K562 (cell line): Measurements from ENCODE around the gene DYRK1A. TPM values are rescaled to one million over a fixed set of nuclear protein-coding genes. Genes with fewer than 3 reads are reported as not detected.
A peak's percentile ranks its signal among the peaks of the same experiment; 100 is the strongest.

ENCODE experiments used
- ATF1 ChIP-seq, 2 experiments: fragments of 450-650 bp in 1 of 2; IDR thresholded peaks; 2 replicates each; pipeline ENCODE4 v1.6.1; 2016; ENCODE audit warnings: missing compliant biosample characterization in 1 of 2, missing genetic modification characterization in 1 of 2
- CREM ChIP-seq: IDR thresholded peaks from 2 replicates; pipeline ENCODE4 v1.6.1; 2014; ENCODE audit warnings: antibody characterized with exemption, low read depth
- EP300 ChIP-seq: IDR thresholded peaks from 2 replicates; pipeline ENCODE4 v1.6.1; 2012; ENCODE audit warnings: low read length, improper control_type of control experiment
- HOXB6 ChIP-seq: fragments of 250-450 bp; sonication (Bioruptor Pico); IDR thresholded peaks from 2 replicates; pipeline ENCODE4 v1.5.1; 2022; ENCODE audit warnings: mild to moderate bottlenecking, borderline replicate concordance
- MYC ChIP-seq, 2 experiments: fragments of 250-450 bp in 1 of 2; sonication (Bioruptor Pico) in 1 of 2; IDR thresholded peaks; 2 replicates each; pipeline versions ENCODE4 v1.5.1 to v1.6.1; 2012 to 2021; ENCODE audit warnings: low read depth in 2 of 2, borderline replicate concordance in 1 of 2, improper control_type of control experiment in 1 of 2, low read length in 1 of 2, mild to moderate bottlenecking in 1 of 2, moderate library complexity in 1 of 2
- NCOA6 ChIP-seq: fragments of 450-650 bp; IDR thresholded peaks from 2 replicates; pipeline ENCODE4 v1.6.1; 2017; ENCODE audit warnings: mild to moderate bottlenecking
- PCBP2 ChIP-seq: fragments of 200-400 bp; formaldehyde crosslinking; IDR thresholded peaks from 2 replicates; pipeline ENCODE4 v1.6.1; 2018; ENCODE audit warnings: low read length, low read depth, mild to moderate bottlenecking, moderate library complexity; ENCODE audit not compliant: poor library complexity, severe bottlenecking
- PHF21A ChIP-seq: fragments of 450-650 bp; IDR thresholded peaks from 2 replicates; pipeline ENCODE4 v1.6.1; 2017; ENCODE audit warnings: low read depth, borderline replicate concordance
- PRPF4 ChIP-seq: fragments of 200-400 bp; formaldehyde crosslinking; IDR thresholded peaks from one replicate; pipeline ENCODE4 v1.6.1; 2017; ENCODE audit warnings: low read length, low read depth, mild to moderate bottlenecking; ENCODE audit not compliant: insufficient read depth, poor library complexity, severe bottlenecking
- RNF2 ChIP-seq: sonication (generic); IDR thresholded peaks from 2 replicates; pipeline ENCODE4 v1.6.1; 2016
- SNIP1 ChIP-seq: fragments of 450-650 bp; IDR thresholded peaks from 2 replicates; pipeline ENCODE4 v1.7.1; 2017; ENCODE audit warnings: low read depth, mild to moderate bottlenecking
- TCFL5 ChIP-seq: fragments of 250-450 bp; sonication (Bioruptor Pico); conservative IDR thresholded peaks from 2 replicates; pipeline ENCODE4 v1.6.1; 2021; ENCODE audit warnings: mild to moderate bottlenecking, moderate library complexity, matching md5 sums
- THRAP3 ChIP-seq: fragments of 450-650 bp; IDR thresholded peaks from 2 replicates; pipeline ENCODE4 v1.6.1; 2016; ENCODE audit warnings: mild to moderate bottlenecking, inconsistent platforms, borderline replicate concordance
- XRCC5 ChIP-seq: fragments of 200-400 bp; formaldehyde crosslinking; IDR thresholded peaks from 2 replicates; pipeline ENCODE4 v1.6.1; 2017; ENCODE audit warnings: low read depth, mild to moderate bottlenecking, low read length
- ZNF121 ChIP-seq: sonication (generic); formaldehyde crosslinking; conservative IDR thresholded peaks from 2 replicates; pipeline ENCODE4 v1.8.0; 2022; ENCODE audit warnings: missing genetic modification reagents
- ZNF609 ChIP-seq: sonication (generic); formaldehyde crosslinking; IDR thresholded peaks from 2 replicates; pipeline ENCODE4 v1.8.1; 2023; ENCODE audit warnings: missing genetic modification reagents, mild to moderate bottlenecking, borderline replicate concordance
- polyA plus RNA-seq, 8 experiments: library from polyadenylated mRNA; depleted of rRNA in 4 of 8; stranded (reverse) in 5 of 8; unstranded in 3 of 8; fragments of >200 nt; fragmentation: Nextera tagmentation in 2 of 8; fragmentation: Illumina TruSeq in 1 of 8; extraction: Ambion mirVana in 2 of 8; extraction: Trizol in 1 of 8; gene quantifications; 2 replicates each; pipeline versions ENCODE4 v1.2.1 to v1.2.3, GENCODE V29; 2011 to 2014; ENCODE audit warnings: inconsistent platforms in 1 of 8, missing spikeins in 1 of 8
- total RNA-seq, 7 experiments: library from RNA; depleted of rRNA in 6 of 7; stranded (reverse); fragments of >200 nt in 6 of 7; fragmentation: Illumina TruSeq in 2 of 7; extraction: Trizol in 2 of 7; gene quantifications; 2 replicates each; pipeline versions ENCODE4 v1.2.1 to v1.2.3, GENCODE V29; 2011 to 2021; ENCODE audit warnings: low replicate concordance in 1 of 7
- TF ChIP-seq, protein P1 (sequence below): fragments of 450-650 bp; IDR thresholded peaks from 2 replicates; pipeline ENCODE4 v1.6.1; 2014; ENCODE audit warnings: low read depth, mild to moderate bottlenecking, moderate library complexity, borderline replicate concordance
- TF ChIP-seq, protein P2 (sequence below): fragments of 450-650 bp; IDR thresholded peaks from 2 replicates; pipeline ENCODE4 v1.6.1; 2018; ENCODE audit not compliant: partially characterized antibody

DYRK1A gene
- total and polyA plus RNA-seq, 9 of the 15 experiments (the other 6 are each of a cell fraction or from before 2014, with no cell fraction given), result 3.7 to 64.8 (median 42.3) TPM

- TF ChIP-seq HOXB6 (CRISPR knock-in tag) (no peak), PRPF4 (no peak), XRCC5 (peak; percentile 65; the same call in 1 of the 2 replicates), SNIP1 (no peak), NCOA6 (no peak), MYC (IDR thresholded peaks at IDR 0.05; ENCODE audit: low read depth, low read length) (no peak; the same call in 1 of the 2 replicates), MYC (CRISPR knock-in tag; IDR thresholded peaks at IDR 0.05; ENCODE audit: borderline replicate concordance, low read depth) (no peak), ATF1 (CRISPR knock-in tag; IDR thresholded peaks at IDR 0.05) (no peak), ATF1 (tag; IDR thresholded peaks at IDR 0.05) (peak; percentile 75), ZNF609 (CRISPR knock-in tag) (no peak; the same call in 1 of the 2 replicates), PHF21A (peak; percentile 93), THRAP3 (no peak), PCBP2 (no peak), CREM (peak; percentile 89), EP300 (peak; percentile 56; the same call in 1 of the 2 replicates), TCFL5 (CRISPR knock-in tag) (no peak), ZNF121 (CRISPR knock-in tag) (no peak), RNF2 (peak; percentile 33; the same call in 1 of the 2 replicates)
- TF ChIP-seq, protein P1, sequence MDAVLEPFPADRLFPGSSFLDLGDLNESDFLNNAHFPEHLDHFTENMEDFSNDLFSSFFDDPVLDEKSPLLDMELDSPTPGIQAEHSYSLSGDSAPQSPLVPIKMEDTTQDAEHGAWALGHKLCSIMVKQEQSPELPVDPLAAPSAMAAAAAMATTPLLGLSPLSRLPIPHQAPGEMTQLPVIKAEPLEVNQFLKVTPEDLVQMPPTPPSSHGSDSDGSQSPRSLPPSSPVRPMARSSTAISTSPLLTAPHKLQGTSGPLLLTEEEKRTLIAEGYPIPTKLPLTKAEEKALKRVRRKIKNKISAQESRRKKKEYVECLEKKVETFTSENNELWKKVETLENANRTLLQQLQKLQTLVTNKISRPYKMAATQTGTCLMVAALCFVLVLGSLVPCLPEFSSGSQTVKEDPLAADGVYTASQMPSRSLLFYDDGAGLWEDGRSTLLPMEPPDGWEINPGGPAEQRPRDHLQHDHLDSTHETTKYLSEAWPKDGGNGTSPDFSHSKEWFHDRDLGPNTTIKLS, result no peak
- TF ChIP-seq, protein P2, sequence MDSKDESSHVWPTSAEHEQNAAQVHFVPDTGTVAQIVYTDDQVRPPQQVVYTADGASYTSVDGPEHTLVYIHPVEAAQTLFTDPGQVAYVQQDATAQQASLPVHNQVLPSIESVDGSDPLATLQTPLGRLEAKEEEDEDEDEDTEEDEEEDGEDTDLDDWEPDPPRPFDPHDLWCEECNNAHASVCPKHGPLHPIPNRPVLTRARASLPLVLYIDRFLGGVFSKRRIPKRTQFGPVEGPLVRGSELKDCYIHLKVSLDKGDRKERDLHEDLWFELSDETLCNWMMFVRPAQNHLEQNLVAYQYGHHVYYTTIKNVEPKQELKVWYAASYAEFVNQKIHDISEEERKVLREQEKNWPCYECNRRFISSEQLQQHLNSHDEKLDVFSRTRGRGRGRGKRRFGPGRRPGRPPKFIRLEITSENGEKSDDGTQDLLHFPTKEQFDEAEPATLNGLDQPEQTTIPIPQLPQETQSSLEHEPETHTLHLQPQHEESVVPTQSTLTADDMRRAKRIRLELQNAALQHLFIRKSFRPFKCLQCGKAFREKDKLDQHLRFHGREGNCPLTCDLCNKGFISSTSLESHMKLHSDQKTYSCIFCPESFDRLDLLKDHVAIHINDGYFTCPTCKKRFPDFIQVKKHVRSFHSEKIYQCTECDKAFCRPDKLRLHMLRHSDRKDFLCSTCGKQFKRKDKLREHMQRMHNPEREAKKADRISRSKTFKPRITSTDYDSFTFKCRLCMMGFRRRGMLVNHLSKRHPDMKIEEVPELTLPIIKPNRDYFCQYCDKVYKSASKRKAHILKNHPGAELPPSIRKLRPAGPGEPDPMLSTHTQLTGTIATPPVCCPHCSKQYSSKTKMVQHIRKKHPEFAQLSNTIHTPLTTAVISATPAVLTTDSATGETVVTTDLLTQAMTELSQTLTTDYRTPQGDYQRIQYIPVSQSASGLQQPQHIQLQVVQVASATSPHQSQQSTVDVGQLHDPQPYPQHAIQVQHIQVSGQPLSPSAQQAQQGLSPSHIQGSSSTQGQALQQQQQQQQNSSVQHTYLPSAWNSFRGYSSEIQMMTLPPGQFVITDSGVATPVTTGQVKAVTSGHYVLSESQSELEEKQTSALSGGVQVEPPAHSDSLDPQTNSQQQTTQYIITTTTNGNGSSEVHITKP, result no peak
These were observed 197.9 kb downstream of the DYRK1A start (continued) for GRCh38 chr21:37564341-37564923.
